Measurements from ENCODE around the gene KIF18B.

KIF18B gene

DNA sequence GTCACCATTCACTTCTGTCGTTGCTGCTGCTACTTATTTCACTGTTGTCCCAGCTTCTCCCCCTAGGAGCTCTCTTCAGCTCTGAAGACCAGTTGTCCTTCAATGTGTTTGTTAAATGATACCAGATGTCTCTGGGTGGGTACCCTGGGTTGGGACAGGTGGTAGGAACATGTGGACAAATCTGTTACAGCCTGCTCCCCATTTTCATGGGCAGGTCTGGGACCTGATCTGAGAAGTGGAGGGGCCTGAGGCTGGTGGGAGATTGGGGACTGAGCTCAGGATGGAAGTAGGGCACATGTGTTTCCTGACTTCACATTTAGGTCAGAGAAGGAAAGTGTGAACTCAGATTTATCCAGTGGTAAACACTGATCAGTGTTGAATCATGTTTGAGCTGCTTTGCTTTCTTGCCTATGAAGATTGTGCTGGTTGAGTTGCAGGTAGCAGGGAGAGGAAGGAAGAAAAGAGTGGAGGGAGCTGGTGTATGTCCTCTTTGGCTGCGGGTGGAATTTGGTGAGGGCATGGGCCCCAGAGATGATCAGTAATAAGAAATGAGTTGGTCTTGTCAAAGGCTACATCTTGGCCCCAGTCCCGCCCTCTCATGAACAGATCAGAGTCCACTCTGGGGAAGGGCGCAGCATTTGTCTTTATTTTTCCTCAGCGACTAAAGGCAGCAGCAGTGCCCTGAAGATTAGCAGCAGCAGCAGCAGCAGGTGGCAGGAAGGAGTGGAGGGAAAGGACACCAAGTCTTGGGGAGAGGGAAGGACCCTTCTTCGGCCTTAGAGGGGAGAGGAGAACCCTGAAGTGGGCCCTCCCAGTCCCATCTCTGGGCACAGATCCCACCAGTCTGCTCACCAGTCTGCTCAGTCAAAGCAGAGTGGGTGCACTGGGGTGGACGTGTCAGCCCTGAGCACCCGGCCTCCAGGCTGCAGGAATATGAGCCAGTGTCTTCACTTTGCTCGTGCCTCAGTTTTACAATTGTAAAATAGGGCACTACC, 42.3 kb downstream of the KIF18B start:
- DNase-seq (ENCODE audit: low read depth in 2 of 2) = no peak

DNA sequence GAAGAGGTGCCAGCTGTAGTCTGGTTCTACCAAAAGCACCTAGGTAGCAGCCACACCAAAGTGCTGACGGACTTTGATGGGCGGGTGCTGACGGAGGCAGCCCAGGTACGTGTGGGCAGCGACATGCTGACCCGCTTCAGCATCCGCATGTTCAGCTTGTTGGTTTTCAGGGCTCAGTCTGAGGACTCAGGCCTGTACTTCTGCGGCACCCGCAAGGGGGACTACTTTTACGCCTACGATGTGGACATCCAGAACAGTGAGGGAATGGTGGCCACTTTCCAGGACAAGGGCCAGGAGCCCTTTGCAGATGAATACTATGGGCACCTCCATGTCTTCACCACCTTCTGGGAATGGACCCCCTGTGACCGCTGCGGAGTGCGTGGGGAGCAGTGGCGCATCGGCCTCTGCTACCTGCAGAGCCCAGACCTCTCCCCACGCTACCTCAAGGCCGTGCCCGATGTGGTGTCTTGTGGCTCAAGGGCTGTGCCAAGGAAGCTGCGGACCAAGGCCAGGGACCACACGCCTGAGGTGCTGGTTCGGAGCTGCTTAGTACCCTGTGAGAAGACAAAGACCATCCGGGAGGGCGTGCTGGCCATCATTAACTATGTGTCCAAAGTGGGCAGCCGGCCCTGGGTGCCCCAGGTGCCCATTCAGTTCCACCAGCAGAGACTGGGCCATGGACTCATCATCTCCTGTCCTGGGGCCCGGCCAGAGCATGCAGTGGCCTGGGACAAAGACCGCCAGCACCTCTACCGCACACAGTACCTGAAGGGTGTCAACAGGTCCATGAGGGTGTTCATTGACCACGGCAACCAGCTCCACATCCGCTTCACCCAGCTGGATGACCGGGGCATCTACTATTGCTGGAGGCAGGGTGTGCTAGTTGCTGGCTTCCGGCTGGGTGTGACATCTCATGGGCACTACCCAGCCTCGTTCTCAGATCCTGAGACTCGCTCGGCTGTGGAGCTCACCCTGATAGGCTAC, 43.3 kb downstream of the KIF18B start:
- DNase-seq (ENCODE audit: low read depth in 2 of 2) = no peak

DNA sequence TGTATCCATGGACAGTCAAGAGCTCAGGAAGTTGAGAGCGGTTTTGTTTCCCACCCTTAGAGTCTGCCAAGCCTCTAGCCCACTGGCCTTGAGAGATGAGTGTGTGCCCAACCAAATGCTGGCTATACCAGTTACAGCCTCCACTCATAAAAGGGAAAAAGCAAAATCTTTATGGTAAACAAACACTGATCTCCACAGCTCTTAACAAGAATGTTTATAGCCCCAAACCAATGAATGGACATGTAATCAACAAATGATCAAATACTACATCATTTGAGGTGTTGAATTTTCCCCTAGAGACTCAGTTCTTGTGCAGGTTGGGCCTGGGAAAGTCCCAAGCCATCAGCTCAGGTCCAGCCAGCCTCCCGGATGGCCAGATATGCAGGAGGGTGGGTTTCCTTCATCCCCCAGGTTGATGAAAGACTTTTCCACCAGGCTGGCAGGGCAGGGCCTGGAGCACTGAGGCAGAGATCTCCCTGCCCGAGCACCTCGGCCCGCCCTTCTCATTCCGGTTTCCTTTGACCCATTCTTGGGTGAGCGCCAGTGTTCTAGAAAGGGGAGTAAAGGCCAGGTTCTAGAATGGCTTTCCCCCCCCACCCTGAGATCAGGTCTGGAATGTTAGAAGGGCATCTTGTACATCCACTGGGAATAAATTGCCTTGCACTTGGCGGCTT, 44.4 kb downstream of the KIF18B start:
- no peak for DNase-seq (ENCODE audit: low read depth in 2 of 2)

- no peak for DNase-seq (ENCODE audit: low read depth in 2 of 2)
Observed at GRCh38 chr17:44902135-44902760, 45.3 kb downstream of the KIF18B start.

- DNase-seq (ENCODE audit: low read depth in 2 of 2) = no peak
Observed at GRCh38 chr17:44901411-44901921, 46.1 kb downstream of the KIF18B start.

- DNase-seq (ENCODE audit: low read depth in 2 of 2) = no peak
Observed at GRCh38 chr17:44900894-44901293, 46.7 kb downstream of the KIF18B start.

DNA sequence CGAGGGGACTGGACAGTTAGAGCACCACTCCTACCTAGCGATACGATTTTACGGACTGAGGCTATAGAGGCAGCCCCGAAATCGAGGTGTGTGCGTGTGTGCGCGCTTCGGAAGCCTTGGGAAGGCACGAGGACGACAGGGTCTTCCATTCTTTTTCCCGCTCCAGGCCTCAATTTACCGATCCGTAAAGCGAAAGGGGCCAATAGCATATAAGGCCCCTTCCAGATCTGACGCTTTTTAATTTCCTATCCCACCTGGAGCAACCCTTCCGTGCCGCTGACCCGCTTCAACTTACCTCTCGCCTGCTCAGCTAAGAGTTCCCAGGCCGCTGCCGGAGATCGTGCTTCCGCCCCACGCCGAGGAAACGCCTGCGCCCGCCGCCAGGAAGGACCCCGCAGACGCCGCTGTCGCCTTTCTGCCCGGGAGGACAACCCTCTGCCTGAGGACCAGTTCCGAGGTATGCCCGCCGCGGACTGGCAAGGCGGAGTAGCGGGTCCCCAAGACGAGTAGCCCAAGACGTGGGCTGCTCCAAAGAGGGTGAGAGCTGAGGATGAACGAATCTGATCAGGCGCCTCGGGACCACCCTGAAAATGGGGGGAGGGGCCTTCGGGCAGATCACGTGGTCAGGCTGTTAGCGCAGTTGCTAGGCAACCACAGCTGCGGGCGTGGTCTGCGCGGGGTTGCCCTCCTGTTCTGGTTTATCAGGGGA, 48.3 kb downstream of the KIF18B start, which contains the start of gene EFTUD2:
TSS of gene EFTUD2 (minus strand) at position 372 of the 709 bp plus-strand sequence. CDS start 4,924 bp downstream, outside the sequence.
- peak; percentile 84 to 87 for DNase-seq (ENCODE audit: low read depth in 2 of 2)

DNA sequence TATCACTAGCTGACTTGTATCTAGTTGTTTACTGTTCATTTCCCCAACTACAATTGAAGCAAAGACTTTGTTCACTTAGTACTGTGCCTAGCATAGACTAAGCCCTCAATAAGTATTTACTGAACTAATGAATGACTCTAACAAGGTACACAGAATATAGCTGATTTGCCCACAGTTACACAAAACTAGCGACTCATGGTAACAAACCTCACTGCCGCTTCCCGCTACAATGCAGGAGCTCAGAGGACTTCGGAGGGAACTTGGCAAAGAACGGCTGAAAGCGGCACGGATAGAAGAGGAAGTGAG, 48.9 kb downstream of the KIF18B start:
- DNase-seq (ENCODE audit: low read depth in 2 of 2) = no peak

DNA sequence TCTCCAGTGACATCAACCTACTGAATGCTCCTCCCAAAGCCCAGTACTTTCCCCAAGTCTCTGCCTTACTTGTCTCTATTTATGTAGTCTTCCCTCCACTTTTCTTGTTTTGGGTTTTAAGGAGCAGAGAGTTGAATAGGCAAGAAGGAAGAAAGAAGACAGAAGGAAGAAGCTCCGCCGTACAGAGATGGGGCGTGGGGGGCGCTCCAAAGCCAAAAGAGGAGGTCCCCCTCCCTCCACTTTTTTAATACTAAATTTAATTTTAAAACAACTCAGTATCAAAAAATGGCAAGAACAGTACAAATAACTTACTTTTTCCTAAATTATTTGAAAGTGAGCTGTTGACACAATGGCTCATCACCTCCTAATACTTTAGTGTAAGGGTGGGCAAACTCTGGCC, 52.9 kb downstream of the KIF18B start:
- DNase-seq (ENCODE audit: low read depth in 2 of 2) = no peak

- no peak for DNase-seq (ENCODE audit: low read depth in 2 of 2)
Observed at GRCh38 chr17:44892250-44892649, 55.3 kb downstream of the KIF18B start.

GRCh38 chr17:44889003-44889402, 58.6 kb downstream of the KIF18B start:
- DNase-seq (ENCODE audit: low read depth in 2 of 2) = no peak

GRCh38 chr17:44887971-44888954, 59.3 kb downstream of the KIF18B start:
- no peak for DNase-seq (ENCODE audit: low read depth in 2 of 2)

- no peak for DNase-seq (ENCODE audit: low read depth in 2 of 2)
Observed at GRCh38 chr17:44887016-44887415, 60.6 kb downstream of the KIF18B start.

DNA sequence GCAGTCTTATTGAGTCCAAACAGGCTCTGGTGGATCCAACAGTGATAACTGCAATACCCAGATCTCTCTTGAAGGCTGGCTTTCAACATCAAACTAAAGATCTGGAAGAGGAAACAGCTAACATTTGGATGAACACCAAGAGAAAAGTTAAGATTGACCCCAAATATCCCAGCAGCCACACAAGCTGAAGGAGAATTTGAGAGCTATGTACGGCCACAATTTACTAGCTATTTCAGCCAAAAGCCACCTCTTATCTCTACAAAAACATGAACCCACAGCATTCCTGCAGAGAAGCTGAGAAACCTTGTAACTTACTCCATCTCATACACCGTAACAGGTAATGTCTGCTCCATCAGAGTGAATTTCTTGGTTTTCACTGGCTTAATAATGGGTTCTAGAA, 62.6 kb downstream of the KIF18B start:
- no peak for DNase-seq (ENCODE audit: low read depth in 2 of 2)

DNA sequence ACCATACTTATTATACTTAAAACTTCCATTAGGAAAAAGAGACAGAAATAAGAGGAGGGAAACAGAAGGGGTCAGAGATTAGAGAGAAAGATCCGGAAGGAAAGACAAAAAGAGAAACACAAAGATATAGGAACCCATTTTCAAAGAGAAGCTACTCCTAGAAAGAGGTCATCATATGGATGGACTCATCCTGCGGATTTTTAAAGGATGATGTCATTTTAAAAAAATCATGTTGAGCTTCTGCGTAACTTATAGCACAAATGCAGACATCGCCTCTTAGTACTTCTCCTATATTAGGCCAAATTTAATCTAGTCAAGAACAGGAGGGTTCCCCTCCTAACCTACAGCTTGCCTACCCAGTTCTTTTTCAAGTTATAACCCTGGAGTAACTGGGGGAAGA, 66.4 kb downstream of the KIF18B start:
- no peak for DNase-seq (ENCODE audit: low read depth in 2 of 2)

GRCh38 chr17:44880062-44880461, 67.5 kb downstream of the KIF18B start:
- no peak for DNase-seq (ENCODE audit: low read depth in 2 of 2)

DNA sequence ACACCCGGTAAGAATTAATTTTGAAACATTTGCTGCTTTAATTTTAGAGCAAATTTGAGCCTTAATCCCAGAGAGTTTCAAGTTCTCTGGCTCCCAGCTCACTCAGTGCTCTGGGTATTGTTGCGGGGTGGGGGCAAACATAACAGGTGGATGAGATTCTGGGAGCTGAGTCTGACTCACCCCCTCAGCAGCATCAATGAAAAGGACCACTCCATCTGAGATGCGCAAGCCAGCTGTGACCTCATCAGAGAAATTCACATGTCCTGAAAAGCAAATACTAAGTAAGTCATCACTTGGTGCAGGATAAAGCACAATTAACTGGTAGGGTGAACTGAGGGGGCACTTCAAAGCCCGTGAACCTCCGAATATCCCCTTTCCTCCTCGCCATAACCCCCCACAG, 68.2 kb downstream of the KIF18B start:
- no peak for DNase-seq (ENCODE audit: low read depth in 2 of 2)

DNA sequence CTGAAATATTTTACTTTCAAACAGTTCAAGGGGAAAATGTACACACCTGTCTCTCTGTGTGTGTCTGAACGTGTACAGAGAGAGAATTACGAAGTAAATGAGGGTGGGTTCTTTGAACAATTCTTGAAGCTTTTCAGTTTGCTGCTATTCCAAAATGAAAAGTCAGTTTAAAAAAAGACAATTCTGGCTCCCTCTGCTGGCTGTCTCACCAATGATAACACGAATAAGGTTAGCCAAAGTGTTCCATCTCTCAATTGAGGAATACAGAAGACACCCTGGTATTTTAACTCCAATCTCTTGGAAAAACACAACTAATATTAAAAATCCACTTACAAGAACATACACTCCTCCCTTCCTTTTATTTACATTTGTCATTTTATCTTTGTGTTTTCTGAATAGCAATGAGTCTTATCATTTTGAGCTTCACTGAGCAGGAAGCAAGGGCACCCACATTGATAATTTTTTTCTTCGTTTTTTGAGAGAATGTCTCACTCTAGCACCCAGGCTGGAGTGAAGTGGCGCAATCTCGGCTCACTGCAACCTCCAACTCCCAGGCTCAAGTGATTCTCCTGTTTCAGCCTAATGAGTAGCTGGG, 68.8 kb downstream of the KIF18B start:
- no peak for DNase-seq (ENCODE audit: low read depth in 2 of 2)

- no peak for DNase-seq (ENCODE audit: low read depth in 2 of 2)
Observed at GRCh38 chr17:44877121-44877520, 70.5 kb downstream of the KIF18B start.

Measured in activated CD8-positive, alpha-beta memory T cell treated with anti-CD3 and anti-CD28 coated beads for 4 hours (primary cell).